Measurements from ENCODE around the gene GAD1. TPM values are rescaled to one million over a fixed set of nuclear protein-coding genes. Genes with fewer than 3 reads are reported as not detected.

Gene GAD1
- total RNA-seq, 4 donors from 2014 or later, result 0.68 to 2.4 TPM; not detected in 2

GRCh38 chr2:170850251-170850650 is 33.6 kb downstream of the GAD1 start:
- TF ChIP-seq CTCF (IDR thresholded peaks at IDR 0.05; ENCODE audit: low read depth), result no peak

- TF ChIP-seq CTCF (IDR thresholded peaks at IDR 0.05; ENCODE audit: low read depth), result no peak
Measured at GRCh38 chr2:170851635-170852034, 34.9 kb downstream of the GAD1 start.

- TF ChIP-seq CTCF (IDR thresholded peaks at IDR 0.05; ENCODE audit: low read depth), result no peak
Measured at GRCh38 chr2:170856066-170856465, 39.4 kb downstream of the GAD1 start.

- TF ChIP-seq CTCF (IDR thresholded peaks at IDR 0.05; ENCODE audit: low read depth), result no peak
Measured at GRCh38 chr2:170862286-170862902, 45.7 kb downstream of the GAD1 start.

- TF ChIP-seq CTCF (IDR thresholded peaks at IDR 0.05; ENCODE audit: low read depth), result no peak
Measured at GRCh38 chr2:170863087-170863486, 46.4 kb downstream of the GAD1 start.

- TF ChIP-seq CTCF (IDR thresholded peaks at IDR 0.05; ENCODE audit: low read depth), result no peak
Measured at GRCh38 chr2:170869036-170869435, 52.3 kb downstream of the GAD1 start.

GRCh38 chr2:170869461-170869860 is 52.8 kb downstream of the GAD1 start:
- TF ChIP-seq CTCF (IDR thresholded peaks at IDR 0.05; ENCODE audit: low read depth), result no peak
